K562 (cell line): ENCODE measurements around the gene MAP10. TPM values are rescaled to one million over a fixed set of nuclear protein-coding genes. Genes with fewer than 3 reads are reported as not detected.

ENCODE experiments used
- ARHGAP35 ChIP-seq: fragments of 450-650 bp; IDR thresholded peaks from 2 replicates; pipeline ENCODE4 v1.6.1; 2018; ENCODE audit not compliant: partially characterized antibody
- BCOR ChIP-seq: fragments of 450-650 bp; IDR thresholded peaks from 2 replicates; pipeline ENCODE4 v1.6.1; 2016
- FOSL1 ChIP-seq: fragments of 200-800 bp; sonication (Bioruptor generic); conservative IDR thresholded peaks from 2 replicates; pipeline ENCODE4 v1.6.1; 2016; ENCODE audit warnings: missing genetic modification characterization, missing compliant biosample characterization
- GATAD2B ChIP-seq: fragments of 450-650 bp; IDR thresholded peaks from 2 replicates; pipeline ENCODE4 v1.6.1; 2017; ENCODE audit warnings: mild to moderate bottlenecking, borderline replicate concordance
- HDAC2 ChIP-seq: fragments of 450-650 bp; IDR thresholded peaks from 2 replicates; pipeline ENCODE4 v1.6.1; 2016; ENCODE audit warnings: mild to moderate bottlenecking
- HLTF ChIP-seq: fragments of 450-650 bp; IDR thresholded peaks from 2 replicates; pipeline ENCODE4 v1.6.1; 2016
- HNRNPLL ChIP-seq: fragments of 200-400 bp; formaldehyde crosslinking; IDR thresholded peaks from 2 replicates; pipeline ENCODE4 v1.6.1; 2017; ENCODE audit warnings: low read length, low read depth, mild to moderate bottlenecking; ENCODE audit not compliant: poor library complexity, severe bottlenecking
- MED1 ChIP-seq: sonication (generic); formaldehyde crosslinking; IDR thresholded peaks from 2 replicates; pipeline ENCODE4 v1.8.1; 2023; ENCODE audit warnings: missing genetic modification reagents, borderline replicate concordance
- MTA2 ChIP-seq: fragments of 450-650 bp; IDR thresholded peaks from 2 replicates; pipeline ENCODE4 v1.6.1; 2016; ENCODE audit warnings: low read depth
- SRSF7 ChIP-seq: fragments of 200-400 bp; formaldehyde crosslinking; optimal IDR thresholded peaks from 2 replicates; pipeline ENCODE3; 2017; ENCODE audit warnings: mild to moderate bottlenecking, low read depth, low read length
- XRCC4 ChIP-seq: IDR thresholded peaks from one replicate; pipeline ENCODE4 v1.6.1; 2011; ENCODE audit not compliant: insufficient read depth, insufficient read length; ENCODE audit errors: extremely low read depth
- ZNF217 ChIP-seq: sonication (generic); formaldehyde crosslinking; IDR thresholded peaks from 2 replicates; pipeline ENCODE4 v1.8.0; 2022; ENCODE audit warnings: mild to moderate bottlenecking, missing genetic modification reagents
- ZNF24 ChIP-seq: fragments of 450-650 bp; IDR thresholded peaks from 2 replicates; pipeline ENCODE4 v1.6.1; 2016
- ZNF57 ChIP-seq: fragments of 450-650 bp; formaldehyde crosslinking; IDR thresholded peaks from 2 replicates; pipeline ENCODE4 v1.4.0; 2020; ENCODE audit warnings: mild to moderate bottlenecking, moderate library complexity
- ZNF699 ChIP-seq: fragments of 250-450 bp; sonication (Bioruptor Pico); IDR thresholded peaks from 2 replicates; pipeline ENCODE4 v1.8.0; 2021; ENCODE audit warnings: mild to moderate bottlenecking, moderate library complexity; ENCODE audit not compliant: insufficient replicate concordance
- ZSCAN29 ChIP-seq: fragments of 450-650 bp; IDR thresholded peaks from 2 replicates; pipeline ENCODE4 v1.6.1; 2017
- polyA plus RNA-seq, 8 experiments: library from polyadenylated mRNA; depleted of rRNA in 4 of 8; stranded (reverse) in 5 of 8; unstranded in 3 of 8; fragments of >200 nt; fragmentation: Nextera tagmentation in 2 of 8; fragmentation: Illumina TruSeq in 1 of 8; extraction: Ambion mirVana in 2 of 8; extraction: Trizol in 1 of 8; gene quantifications; 2 replicates each; pipeline versions ENCODE4 v1.2.1 to v1.2.3, GENCODE V29; 2011 to 2014; ENCODE audit warnings: inconsistent platforms in 1 of 8, missing spikeins in 1 of 8
- total RNA-seq, 7 experiments: library from RNA; depleted of rRNA in 6 of 7; stranded (reverse); fragments of >200 nt in 6 of 7; fragmentation: Illumina TruSeq in 2 of 7; extraction: Trizol in 2 of 7; gene quantifications; 2 replicates each; pipeline versions ENCODE4 v1.2.1 to v1.2.3, GENCODE V29; 2011 to 2021; ENCODE audit warnings: low replicate concordance in 1 of 7
- TF ChIP-seq, protein P1 (sequence below): fragments of 250-450 bp; sonication (Bioruptor Pico); IDR thresholded peaks from 2 replicates; pipeline ENCODE4 v1.4.0; 2020; ENCODE audit warnings: mild to moderate bottlenecking
- TF ChIP-seq, protein P2 (sequence below), 3 experiments: fragments of 200-800 bp in 1 of 3; sonication (Bioruptor generic) in 1 of 3; sonication (generic) in 1 of 3; formaldehyde crosslinking in 1 of 3; IDR thresholded peaks; 2 replicates each; pipeline versions ENCODE4 v1.6.1 to v1.8.0; 2016 to 2022; ENCODE audit warnings: mild to moderate bottlenecking in 2 of 3, missing compliant biosample characterization in 2 of 3, missing genetic modification characterization in 2 of 3, missing genetic modification reagents in 1 of 3
- TF ChIP-seq, protein P3 (sequence below): fragments of 250-450 bp; sonication (Bioruptor Pico); IDR thresholded peaks from 2 replicates; pipeline ENCODE4 v1.8.0; 2022; ENCODE audit warnings: moderate library complexity, mild to moderate bottlenecking, inconsistent platforms
- TF ChIP-seq, protein P4 (sequence below): fragments of 250-450 bp; sonication (Bioruptor Pico); IDR thresholded peaks from 2 replicates; pipeline ENCODE4 v1.9.0; 2021; ENCODE audit warnings: mild to moderate bottlenecking, inconsistent platforms
- TF ChIP-seq, protein P5 (sequence below): IDR thresholded peaks from 2 replicates; pipeline ENCODE4 v1.6.1; 2011; ENCODE audit not compliant: insufficient read length; ENCODE audit errors: extremely low read depth

The MAP10 gene
- total and polyA plus RNA-seq, 9 of the 15 experiments (the other 6 are each of a cell fraction or from before 2014, with no cell fraction given): 0.11 to 0.98 (median 0.69) TPM

DNA sequence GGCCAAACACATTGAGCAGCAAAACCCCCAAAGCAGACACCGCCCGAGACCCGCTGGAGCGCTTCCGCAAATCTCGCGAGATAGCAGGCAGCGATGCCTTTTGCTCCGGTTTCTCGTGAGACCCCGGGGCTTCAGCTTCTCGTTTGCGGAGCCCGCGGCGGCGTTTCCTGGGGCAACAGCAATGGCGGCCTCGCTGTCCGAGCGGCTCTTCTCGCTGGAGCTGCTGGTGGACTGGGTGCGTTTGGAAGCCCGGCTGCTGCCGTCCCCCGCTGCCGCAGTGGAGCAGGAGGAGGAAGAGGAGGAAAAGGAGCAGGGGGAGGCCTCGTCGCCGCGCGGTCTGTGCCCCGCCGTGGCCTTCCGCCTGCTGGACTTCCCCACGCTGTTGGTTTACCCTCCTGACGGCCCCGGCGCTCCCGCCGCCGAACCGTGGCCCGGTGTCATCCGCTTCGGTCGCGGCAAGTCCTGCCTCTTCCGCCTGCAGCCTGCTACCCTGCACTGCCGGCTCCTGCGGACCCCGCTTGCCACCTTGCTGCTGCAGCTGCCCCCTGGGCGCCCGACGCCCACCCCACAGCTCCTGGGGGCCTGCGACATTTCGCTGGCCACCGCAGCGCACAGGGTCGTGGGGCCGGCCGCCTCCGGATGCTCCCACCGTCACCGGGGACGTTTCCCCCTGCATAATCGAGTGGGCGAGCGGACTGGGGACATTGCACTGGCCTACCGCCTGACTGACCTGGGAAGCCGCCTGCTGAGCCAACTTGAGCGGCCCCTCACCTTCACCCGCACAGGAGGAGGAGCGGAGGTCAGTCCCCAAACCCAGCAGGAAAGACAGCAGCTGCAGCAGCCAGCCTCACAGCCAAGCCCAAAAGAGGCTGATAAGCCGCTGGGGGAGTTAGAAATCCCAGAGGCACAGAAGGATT, at the start of gene MAP10 (continued):
- TF ChIP-seq HNRNPLL: peak; percentile 60
- no peak for TF ChIP-seq ZNF217 (CRISPR knock-in tag)
- no peak for TF ChIP-seq XRCC4
- TF ChIP-seq, protein P1, sequence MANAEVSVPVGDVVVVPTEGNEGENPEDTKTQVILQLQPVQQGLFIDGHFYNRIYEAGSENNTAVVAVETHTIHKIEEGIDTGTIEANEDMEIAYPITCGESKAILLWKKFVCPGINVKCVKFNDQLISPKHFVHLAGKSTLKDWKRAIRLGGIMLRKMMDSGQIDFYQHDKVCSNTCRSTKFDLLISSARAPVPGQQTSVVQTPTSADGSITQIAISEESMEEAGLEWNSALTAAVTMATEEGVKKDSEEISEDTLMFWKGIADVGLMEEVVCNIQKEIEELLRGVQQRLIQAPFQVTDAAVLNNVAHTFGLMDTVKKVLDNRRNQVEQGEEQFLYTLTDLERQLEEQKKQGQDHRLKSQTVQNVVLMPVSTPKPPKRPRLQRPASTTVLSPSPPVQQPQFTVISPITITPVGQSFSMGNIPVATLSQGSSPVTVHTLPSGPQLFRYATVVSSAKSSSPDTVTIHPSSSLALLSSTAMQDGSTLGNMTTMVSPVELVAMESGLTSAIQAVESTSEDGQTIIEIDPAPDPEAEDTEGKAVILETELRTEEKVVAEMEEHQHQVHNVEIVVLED (CRISPR knock-in tag): no peak
- no peak for TF ChIP-seq ZNF699 (CRISPR knock-in tag)
- no peak for TF ChIP-seq FOSL1 (tag)
- TF ChIP-seq HLTF: no peak
- no peak for TF ChIP-seq MTA2
- no peak for TF ChIP-seq ZNF24
- TF ChIP-seq MED1 (CRISPR knock-in tag): no peak
- TF ChIP-seq BCOR: no peak
- TF ChIP-seq ZNF57 (CRISPR knock-in tag): 0 out of 2 replicates have a peak, but pooled peaks have one; percentile 45
- no peak for TF ChIP-seq GATAD2B
- TF ChIP-seq ARHGAP35: peak; percentile 92
- no peak for TF ChIP-seq ZSCAN29
- TF ChIP-seq, protein P2, sequence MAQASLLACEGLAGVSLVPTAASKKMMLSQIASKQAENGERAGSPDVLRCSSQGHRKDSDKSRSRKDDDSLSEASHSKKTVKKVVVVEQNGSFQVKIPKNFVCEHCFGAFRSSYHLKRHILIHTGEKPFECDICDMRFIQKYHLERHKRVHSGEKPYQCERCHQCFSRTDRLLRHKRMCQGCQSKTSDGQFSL (CRISPR knock-in tag; IDR thresholded peaks at IDR 0.05): no peak
- TF ChIP-seq, protein P2 (tag; IDR thresholded peaks at IDR 0.05): no peak
- TF ChIP-seq, protein P3, sequence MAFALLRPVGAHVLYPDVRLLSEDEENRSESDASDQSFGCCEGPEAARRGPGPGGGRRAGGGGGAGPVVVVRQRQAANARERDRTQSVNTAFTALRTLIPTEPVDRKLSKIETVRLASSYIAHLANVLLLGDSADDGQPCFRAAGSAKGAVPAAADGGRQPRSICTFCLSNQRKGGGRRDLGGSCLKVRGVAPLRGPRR (CRISPR knock-in tag): no peak
- no peak for TF ChIP-seq SRSF7
- TF ChIP-seq, protein P4, sequence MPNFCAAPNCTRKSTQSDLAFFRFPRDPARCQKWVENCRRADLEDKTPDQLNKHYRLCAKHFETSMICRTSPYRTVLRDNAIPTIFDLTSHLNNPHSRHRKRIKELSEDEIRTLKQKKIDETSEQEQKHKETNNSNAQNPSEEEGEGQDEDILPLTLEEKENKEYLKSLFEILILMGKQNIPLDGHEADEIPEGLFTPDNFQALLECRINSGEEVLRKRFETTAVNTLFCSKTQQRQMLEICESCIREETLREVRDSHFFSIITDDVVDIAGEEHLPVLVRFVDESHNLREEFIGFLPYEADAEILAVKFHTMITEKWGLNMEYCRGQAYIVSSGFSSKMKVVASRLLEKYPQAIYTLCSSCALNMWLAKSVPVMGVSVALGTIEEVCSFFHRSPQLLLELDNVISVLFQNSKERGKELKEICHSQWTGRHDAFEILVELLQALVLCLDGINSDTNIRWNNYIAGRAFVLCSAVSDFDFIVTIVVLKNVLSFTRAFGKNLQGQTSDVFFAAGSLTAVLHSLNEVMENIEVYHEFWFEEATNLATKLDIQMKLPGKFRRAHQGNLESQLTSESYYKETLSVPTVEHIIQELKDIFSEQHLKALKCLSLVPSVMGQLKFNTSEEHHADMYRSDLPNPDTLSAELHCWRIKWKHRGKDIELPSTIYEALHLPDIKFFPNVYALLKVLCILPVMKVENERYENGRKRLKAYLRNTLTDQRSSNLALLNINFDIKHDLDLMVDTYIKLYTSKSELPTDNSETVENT: no peak
- TF ChIP-seq HDAC2: no peak
- TF ChIP-seq, protein P5, sequence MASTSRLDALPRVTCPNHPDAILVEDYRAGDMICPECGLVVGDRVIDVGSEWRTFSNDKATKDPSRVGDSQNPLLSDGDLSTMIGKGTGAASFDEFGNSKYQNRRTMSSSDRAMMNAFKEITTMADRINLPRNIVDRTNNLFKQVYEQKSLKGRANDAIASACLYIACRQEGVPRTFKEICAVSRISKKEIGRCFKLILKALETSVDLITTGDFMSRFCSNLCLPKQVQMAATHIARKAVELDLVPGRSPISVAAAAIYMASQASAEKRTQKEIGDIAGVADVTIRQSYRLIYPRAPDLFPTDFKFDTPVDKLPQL: no peak
